Stimulated activated CD4-positive, alpha-beta T cell treated with anti-CD3 and anti-CD28 coated beads, Interleukin-1b, Interleukin-23, amount 100 ng/mL, for 1 hour (primary cell): ENCODE results near the gene GTPBP10.

ENCODE experiments used
- DNase-seq, 2 donors: peaks; one replicate each; pipeline ENCODE4 v3.0.0-alpha.2; 2020; ENCODE audit warnings: low read depth in 2 of 2

Gene GTPBP10

DNA sequence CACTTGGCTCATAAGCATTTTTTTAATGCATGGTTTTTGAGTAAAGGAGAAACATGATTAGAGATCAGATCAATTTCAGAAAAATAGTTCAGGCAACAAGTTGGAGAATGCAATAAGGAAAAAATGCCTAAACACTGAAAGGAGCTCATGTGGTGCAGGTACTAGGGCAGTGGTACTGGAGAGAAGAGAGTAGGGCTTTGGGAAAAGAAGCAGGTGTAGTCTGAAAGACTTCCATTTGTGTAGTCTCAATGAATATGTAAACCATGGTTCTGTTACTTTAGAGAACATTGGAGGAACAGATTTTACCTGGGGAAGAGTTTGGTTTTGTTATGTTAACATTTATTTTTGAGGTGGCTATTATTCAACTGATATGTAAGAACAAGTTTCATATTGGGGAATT, 5.5 kb downstream of the GTPBP10 start:
- DNase-seq: no peak

GRCh38 chr7:90383422-90383821, 36.9 kb downstream of the GTPBP10 start:
- no peak for DNase-seq

DNA sequence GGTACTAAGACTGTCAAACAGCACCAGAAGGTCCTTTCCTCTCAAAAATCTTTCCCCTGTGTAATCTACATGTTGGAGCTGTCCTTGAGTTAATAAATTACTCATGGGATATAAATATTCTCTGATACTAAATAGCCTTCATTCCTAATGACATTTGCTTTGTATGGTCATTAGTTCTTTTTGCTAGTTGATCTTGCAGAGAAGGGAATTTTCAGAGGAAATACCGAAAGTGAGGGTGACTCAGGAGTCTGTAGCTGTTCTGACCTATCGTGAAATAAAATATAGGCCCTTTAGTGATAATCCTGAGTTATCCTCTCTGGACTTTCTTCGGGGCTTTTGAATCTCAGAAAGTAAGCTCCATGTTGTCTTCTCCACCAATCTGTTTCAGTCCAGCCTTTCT, 37.3 kb downstream of the GTPBP10 start:
- DNase-seq: no peak

- no peak for DNase-seq
Measured at GRCh38 chr7:90384433-90384832, 37.9 kb downstream of the GTPBP10 start.

DNA sequence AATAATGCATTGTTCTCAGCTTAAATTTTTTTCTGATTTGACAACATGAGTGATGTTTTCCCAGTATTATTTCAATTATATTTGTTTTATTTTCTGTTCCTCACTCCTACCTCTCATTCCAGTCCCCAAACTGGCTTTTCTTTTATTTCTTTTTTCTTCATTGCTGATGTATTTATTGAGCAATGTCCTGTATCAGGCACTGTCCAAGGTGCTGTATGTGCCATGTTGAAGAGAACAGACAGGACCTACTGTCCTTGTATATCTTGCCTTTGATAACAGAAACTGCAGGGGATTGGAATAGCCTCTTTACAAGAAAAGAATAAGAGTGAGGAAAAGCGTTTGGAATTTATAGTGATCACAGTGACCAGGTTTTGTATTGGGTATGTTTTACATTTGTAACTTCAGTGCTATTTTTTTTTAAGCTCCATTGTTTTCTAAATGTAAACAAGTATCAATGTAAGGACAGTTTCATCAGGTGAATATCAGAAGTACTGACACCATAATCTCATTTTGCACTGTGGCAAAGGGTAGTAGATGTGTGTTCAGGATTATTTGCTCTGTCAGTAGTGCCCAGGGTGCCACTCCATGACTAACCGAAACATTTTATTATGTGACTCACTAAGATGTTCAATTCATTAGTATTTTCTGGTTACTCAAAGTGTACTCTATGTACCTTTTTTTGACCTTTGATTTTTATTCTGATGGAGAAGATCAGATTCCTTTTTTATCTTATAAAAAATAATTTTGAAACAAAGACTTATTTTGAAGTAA, 41.1 kb downstream of the GTPBP10 start:
- no peak for DNase-seq

DNA sequence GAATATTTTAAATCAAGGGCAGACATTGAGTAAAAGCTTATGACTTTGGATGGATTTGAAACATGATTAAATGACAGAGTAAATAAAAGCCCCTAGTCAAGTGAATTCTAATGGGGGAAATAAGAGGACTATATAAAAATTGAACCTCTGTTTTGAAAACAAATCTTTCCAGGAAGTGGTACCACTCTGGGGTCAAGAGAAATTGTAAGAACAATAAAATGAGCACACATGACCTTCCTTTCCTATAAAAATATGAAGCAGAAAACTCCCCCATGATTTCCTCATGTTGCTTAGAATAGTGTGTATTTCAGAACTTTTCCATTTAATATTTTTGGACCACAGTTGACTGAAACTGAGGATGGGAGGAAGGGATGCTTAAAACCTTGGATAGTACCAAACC, 44.4 kb downstream of the GTPBP10 start:
- DNase-seq: no peak

GRCh38 chr7:90391488-90391887, 45.0 kb downstream of the GTPBP10 start:
- DNase-seq: no peak

GRCh38 chr7:90396420-90396819, 49.9 kb downstream of the GTPBP10 start:
- DNase-seq: no peak

GRCh38 chr7:90401989-90402388, 55.5 kb downstream of the GTPBP10 start:
- DNase-seq: no peak

DNA sequence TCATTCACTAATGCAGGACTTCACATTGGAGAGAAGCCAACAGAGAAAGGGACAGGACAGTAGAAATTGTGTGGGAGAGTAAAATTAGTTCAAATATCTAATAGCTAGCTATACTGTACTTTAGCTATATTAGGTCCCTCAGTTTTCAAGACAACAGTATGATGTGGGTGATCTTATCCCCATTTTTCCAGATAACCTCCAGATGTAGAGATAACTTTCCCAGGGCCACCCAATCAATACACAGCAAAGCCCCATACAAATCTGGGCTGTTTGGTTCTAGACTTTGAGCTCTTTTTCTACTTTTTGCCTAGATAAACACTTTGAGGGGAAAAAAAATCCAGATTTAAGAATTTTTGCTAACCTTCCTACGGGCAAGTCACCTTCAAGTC, 56.3 kb downstream of the GTPBP10 start:
- DNase-seq: no peak

- DNase-seq: peak; percentile 12 to 26
Measured at GRCh38 chr7:90403174-90404113, 56.9 kb downstream of the GTPBP10 start, which contains the start of gene CLDN12. TSS of gene CLDN12 (plus strand) at chr7:90403461. CDS start at chr7:90412677, 9,216 bp downstream.

DNA sequence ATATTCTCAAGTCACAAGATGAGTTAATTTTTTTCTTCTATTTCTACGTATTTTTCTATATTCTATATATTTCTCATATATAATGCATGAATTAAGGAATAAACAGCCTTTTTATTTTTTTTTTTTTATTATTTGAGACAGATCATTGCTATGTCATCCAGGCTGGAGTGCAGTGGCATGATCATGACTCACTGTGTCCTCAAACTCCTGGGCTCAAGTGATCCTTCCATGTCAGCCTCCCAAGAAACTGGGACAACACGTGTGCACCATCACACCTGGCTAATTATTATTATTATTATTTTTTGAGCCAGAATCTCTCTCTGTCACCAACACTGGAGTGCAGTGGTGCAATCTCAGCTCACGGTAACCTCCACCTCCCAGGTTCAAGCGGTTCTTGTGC, 58.3 kb downstream of the GTPBP10 start:
- no peak for DNase-seq

DNA sequence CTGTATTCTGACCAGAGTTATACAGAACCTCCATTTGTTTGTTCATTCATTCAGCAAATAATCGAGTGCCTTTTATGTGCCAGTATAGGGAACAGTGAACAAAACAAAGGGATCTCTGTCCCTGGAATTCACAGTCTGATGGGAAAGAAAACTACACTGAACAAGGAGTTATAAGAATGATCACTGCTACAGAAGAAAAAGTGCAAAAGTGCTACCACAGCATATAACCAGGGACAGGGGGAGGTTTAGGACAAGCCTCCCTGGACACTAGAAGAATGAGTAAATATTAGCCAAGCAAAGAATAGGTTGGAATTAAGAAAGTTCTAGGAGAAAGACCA, 60.9 kb downstream of the GTPBP10 start:
- no peak for DNase-seq

DNA sequence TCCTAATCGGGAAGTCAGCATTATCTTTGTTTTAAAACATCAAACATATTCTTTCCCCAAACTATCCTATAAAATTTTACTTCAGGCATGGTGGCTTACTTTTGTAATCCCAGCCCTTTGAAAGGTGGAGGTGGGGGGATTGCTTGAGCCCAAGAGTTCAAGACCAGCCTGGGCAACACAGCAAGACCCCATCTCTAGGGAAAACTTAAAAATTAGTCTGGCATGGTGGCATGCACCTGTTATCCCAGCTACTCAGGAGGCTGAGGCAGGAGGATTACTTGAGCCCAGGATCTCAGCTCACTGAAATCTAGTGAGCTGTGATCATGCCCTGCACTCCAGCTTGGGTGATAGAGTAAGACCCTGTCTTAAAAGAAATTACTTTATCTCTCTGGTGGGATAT, 61.6 kb downstream of the GTPBP10 start:
- DNase-seq: no peak

DNA sequence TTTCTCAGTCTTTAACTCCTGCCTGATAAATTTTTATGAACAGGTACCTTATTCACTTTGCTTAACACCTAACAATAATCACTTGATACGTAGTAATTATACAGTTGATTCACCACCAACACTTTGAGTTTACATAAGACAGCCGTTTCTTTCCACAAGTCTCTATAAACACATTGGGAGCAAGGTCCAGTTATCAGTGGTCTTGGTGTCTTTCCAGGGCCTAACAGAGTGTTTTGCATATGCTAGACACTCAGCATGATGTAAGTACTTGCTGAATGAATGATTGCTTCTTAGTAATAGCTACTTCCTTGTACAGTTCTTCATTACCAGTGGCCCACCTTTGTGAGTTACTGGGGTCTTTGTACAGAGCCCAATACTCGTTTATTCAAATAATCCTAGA, 63.2 kb downstream of the GTPBP10 start:
- no peak for DNase-seq

DNA sequence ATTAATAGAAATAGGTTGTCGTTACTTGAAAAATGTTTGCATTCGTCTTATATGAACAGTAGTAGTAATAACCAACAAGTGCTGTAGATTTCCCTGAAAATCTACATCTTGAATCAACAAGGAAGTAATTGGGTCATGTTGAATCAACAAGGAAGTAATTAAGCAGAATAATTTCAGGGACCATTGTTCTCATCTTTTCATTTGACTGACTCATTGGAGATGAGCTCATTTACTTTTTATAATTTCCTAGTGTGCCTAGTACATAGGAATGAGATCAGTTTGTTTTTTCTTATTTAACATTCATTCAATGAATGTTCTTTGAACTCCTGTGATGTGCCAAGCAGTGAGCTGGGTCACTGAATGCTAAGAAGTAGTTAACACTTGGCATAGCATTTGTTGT, 65.0 kb downstream of the GTPBP10 start:
- no peak for DNase-seq

DNA sequence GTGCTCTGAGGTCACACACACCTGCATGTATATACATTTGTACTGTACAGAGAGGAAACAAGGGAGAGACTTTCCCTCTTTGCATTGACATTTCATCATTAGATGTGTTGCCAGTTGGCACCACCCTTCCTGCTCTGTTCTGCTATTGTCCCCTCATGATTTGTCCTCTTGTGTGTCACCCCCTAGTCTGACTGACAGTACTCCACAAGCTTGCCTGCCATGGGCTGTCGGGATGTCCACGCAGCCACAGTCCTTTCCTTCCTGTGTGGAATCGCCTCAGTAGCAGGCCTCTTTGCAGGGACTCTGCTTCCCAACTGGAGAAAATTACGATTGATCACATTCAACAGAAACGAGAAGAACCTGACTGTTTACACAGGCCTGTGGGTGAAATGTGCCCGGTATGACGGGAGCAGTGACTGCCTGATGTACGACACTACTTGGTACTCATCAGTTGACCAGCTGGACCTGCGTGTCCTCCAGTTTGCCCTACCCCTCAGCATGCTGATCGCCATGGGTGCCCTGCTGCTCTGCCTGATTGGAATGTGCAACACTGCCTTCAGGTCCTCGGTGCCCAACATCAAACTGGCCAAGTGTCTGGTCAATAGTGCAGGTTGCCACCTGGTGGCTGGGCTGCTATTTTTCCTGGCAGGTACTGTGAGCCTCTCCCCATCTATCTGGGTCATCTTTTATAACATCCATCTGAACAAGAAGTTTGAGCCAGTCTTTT, 66.1 kb downstream of the GTPBP10 start:
- no peak for DNase-seq

DNA sequence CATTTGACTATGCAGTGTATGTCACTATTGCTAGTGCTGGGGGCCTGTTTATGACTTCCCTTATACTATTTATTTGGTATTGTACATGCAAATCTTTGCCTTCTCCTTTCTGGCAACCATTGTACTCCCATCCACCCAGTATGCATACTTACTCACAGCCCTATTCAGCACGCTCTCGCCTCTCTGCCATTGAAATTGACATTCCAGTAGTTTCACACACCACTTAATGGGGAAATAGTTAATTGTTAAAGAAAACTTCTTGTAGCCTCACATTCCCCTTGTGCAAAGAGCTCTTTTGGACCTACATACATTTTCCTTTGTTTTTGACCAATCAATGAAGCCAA, 66.6 kb downstream of the GTPBP10 start:
- DNase-seq: no peak

DNA sequence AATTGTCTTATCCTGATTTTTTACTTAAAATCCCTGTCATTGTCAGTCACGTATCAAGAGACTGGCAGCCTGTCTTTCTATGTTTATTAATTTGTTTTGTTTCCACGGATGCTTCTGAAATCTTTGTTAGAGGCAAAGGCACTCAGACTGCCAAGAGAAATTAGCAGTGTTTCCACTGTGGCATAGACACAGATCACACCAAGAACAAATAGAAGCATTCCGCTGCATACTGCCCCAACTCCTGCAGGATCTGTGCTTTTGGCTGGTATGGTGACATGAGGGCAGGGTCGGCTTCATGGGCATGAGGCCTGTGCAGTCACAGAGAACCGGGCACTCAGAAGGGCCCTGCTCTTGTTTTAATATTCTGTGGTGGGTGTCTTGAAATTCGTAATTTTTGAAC, 75.1 kb downstream of the GTPBP10 start:
- DNase-seq: no peak

DNA sequence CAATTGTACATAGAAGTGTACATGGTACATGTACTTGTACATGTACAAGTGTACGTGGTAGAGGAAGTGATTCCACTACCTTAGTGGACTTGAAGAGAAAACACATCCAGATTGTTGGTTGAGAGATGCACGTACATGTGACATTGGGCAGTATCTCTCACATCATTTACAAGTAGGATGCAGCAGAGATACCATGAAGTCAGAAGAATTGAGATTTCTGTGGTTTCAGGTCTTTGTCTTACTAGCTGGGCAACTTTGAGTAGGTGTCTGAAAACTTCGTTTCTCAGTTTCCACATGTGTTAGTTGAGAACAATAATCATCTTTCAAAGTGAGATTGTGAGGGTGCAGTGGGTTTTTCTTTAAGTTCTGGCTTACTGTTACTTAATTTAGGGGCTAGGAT, 78.2 kb downstream of the GTPBP10 start:
- DNase-seq: no peak

GRCh38 chr7:90425376-90425775, 78.9 kb downstream of the GTPBP10 start:
- no peak for DNase-seq

DNA sequence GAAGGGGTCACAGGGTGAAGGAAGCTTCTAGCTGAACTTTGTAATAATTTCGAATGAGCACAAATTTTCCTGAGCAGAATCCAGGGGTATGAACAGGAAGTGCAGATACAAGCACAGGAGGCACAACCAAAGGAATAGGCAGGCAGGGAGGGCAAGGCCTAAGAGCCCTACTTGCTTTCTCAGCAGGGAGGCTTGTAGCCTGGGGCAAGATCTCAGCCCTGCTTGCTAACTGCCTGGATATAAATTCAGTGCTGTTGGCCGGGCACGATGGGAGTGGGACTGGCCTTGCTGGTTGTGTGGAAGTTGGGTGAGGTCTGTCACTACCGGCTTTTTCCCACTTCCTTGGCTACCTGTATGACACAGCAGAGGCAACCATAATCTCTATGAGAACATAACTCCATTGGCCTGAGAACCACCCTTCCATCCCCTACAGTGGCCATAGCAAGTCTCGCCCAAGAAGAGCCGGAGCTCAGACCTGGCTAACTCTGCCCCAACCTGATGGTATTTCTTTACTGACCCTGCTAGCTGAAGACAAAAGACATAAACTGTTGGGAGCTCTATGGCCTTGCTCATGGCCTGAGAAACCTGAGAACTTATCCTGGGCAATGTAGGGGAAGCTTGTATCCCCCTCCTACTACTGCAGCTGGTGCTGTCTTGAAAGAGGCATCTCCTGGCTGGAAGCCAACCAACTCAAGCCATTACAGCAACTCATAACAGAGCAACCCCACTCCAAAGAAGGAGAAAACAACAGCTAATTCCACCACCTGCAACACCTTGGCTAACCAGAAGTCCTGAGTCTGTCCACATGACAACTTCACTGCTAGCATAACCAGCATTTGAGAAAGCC, 84.3 kb downstream of the GTPBP10 start:
- no peak for DNase-seq
